ENCODE measurements around the gene GTF2A1L. TPM values are rescaled to one million over a fixed set of nuclear protein-coding genes. Genes with fewer than 3 reads are reported as not detected.
"Not testable (repeated sequence)": the region's sequence is repeated elsewhere in the genome, so short reads cannot be mapped to it uniquely, and the experiment has no call there.

Gene GTF2A1L
- total RNA-seq, 1 experiment from 2014 or later = not detected

GRCh38 chr2:48613211-48613610 is 4.4 kb upstream of the GTF2A1L start:
- H3K4me3 ChIP-seq (ENCODE audit: low read depth, low read length) = no peak overlapping the region
- no peaks in the 10 kb centered on the region for H3K36me3 ChIP-seq (ENCODE audit: control insufficient read depth, insufficient read depth, low read length)
- DNase-seq = no peak
- Mint-ChIP-seq H3K36me3 (ENCODE audit: insufficient read depth, unreplicated experiment) (no peaks in the 10 kb centered on the region), H3K27me3 (ENCODE audit: insufficient read depth, unreplicated experiment) (peaks cover 5% of the 10 kb centered on the region), H3K4me1 (ENCODE audit: low read depth, unreplicated experiment) (no peaks in the 10 kb centered on the region), H3K27ac (ENCODE audit: unreplicated experiment) (no peak overlapping the region), H3K4me3 (ENCODE audit: unreplicated experiment) (no peak overlapping the region), H3K9me3 (ENCODE audit: unreplicated experiment) (no peaks in the 10 kb centered on the region)
- CTCF ChIA-PET = no interaction called here
- TF ChIP-seq CTCF (IDR thresholded peaks at IDR 0.05; ENCODE audit: insufficient read depth in 1 of 2, low read depth in 1 of 2, low read length in 1 of 2, severe bottlenecking in 1 of 2, unreplicated experiment in 1 of 2) = no peak
- H3K27me3 ChIP-seq (replicated peaks; ENCODE audit: control insufficient read depth, insufficient read depth, low read length) = no peaks in the 10 kb centered on the region
- no TSS peak for BruUV-seq (replicated peaks)
- POLR2A ChIA-PET = no interaction called here
- no peaks in the 10 kb centered on the region for H3K4me1 ChIP-seq
- intact Hi-C loops (cut with micrococcal nuclease; ENCODE audit: unreplicated experiment) = no loop called here
- H3K9me3 ChIP-seq = peaks cover 4% of the 10 kb centered on the region; the same call in 1 of the 2 replicates

- DNase-seq; H3K27ac Mint-ChIP-seq (ENCODE audit: unreplicated experiment); POLR2A ChIA-PET; H3K4me1 Mint-ChIP-seq (ENCODE audit: low read depth, unreplicated experiment); H3K9me3 ChIP-seq; H3K4me3 Mint-ChIP-seq (ENCODE audit: unreplicated experiment); H3K27me3 Mint-ChIP-seq (ENCODE audit: insufficient read depth, unreplicated experiment); H3K4me3 ChIP-seq (ENCODE audit: low read depth, low read length); H3K27me3 ChIP-seq (replicated peaks; ENCODE audit: control insufficient read depth, insufficient read depth, low read length); H3K9me3 Mint-ChIP-seq (ENCODE audit: unreplicated experiment); intact Hi-C loops (cut with micrococcal nuclease; ENCODE audit: unreplicated experiment); H3K36me3 Mint-ChIP-seq (ENCODE audit: insufficient read depth, unreplicated experiment); CTCF ChIA-PET; BruUV-seq (replicated peaks); H3K36me3 ChIP-seq (ENCODE audit: control insufficient read depth, insufficient read depth, low read length); H3K4me1 ChIP-seq: not testable (repeated sequence)
These were observed 3.1 kb upstream of the GTF2A1L start for GRCh38 chr2:48614581-48614980.

- DNase-seq = no peak
- Mint-ChIP-seq H3K4me3 (ENCODE audit: unreplicated experiment) (no peak overlapping the region), H3K27ac (ENCODE audit: unreplicated experiment) (no peak overlapping the region), H3K27me3 (ENCODE audit: insufficient read depth, unreplicated experiment) (peaks cover 5% of the 10 kb centered on the region), H3K36me3 (ENCODE audit: insufficient read depth, unreplicated experiment) (no peaks in the 10 kb centered on the region), H3K9me3 (ENCODE audit: unreplicated experiment) (no peaks in the 10 kb centered on the region), H3K4me1 (ENCODE audit: low read depth, unreplicated experiment) (no peaks in the 10 kb centered on the region)
- TF ChIP-seq CTCF (IDR thresholded peaks at IDR 0.05; ENCODE audit: insufficient read depth in 1 of 2, low read depth in 1 of 2, low read length in 1 of 2, severe bottlenecking in 1 of 2, unreplicated experiment in 1 of 2) = no peak
- H3K36me3 ChIP-seq (ENCODE audit: control insufficient read depth, insufficient read depth, low read length) = no peaks in the 10 kb centered on the region
- no TSS peak for BruUV-seq (replicated peaks)
- no peaks in the 10 kb centered on the region for H3K4me1 ChIP-seq
- H3K4me3 ChIP-seq (ENCODE audit: low read depth, low read length) = no peak overlapping the region
- CTCF ChIA-PET = no interaction called here
- H3K27me3 ChIP-seq (replicated peaks; ENCODE audit: control insufficient read depth, insufficient read depth, low read length) = no peaks in the 10 kb centered on the region
- intact Hi-C loops (cut with micrococcal nuclease; ENCODE audit: unreplicated experiment) = no loop called here
- POLR2A ChIA-PET = no interaction called here
- H3K9me3 ChIP-seq = no peaks in the 10 kb centered on the region
These were observed 1.9 kb downstream of the GTF2A1L start for GRCh38 chr2:48619526-48619925.

- Mint-ChIP-seq H3K9me3 (ENCODE audit: unreplicated experiment) (no peaks in the 10 kb centered on the region), H3K4me3 (ENCODE audit: unreplicated experiment) (no peak overlapping the region), H3K27me3 (ENCODE audit: insufficient read depth, unreplicated experiment) (peaks cover 5% of the 10 kb centered on the region), H3K36me3 (ENCODE audit: insufficient read depth, unreplicated experiment) (no peaks in the 10 kb centered on the region), H3K4me1 (ENCODE audit: low read depth, unreplicated experiment) (no peaks in the 10 kb centered on the region), H3K27ac (ENCODE audit: unreplicated experiment) (no peak overlapping the region)
- Histone ChIP-seq H3K4me1 (no peaks in the 10 kb centered on the region), H3K27me3 (replicated peaks; ENCODE audit: control insufficient read depth, insufficient read depth, low read length) (no peaks in the 10 kb centered on the region), H3K9me3 (no peaks in the 10 kb centered on the region), H3K36me3 (ENCODE audit: control insufficient read depth, insufficient read depth, low read length) (no peaks in the 10 kb centered on the region), H3K4me3 (ENCODE audit: low read depth, low read length) (no peak overlapping the region)
- ChIA-PET POLR2A (no interaction called here), CTCF (no interaction called here)
- intact Hi-C loops (cut with micrococcal nuclease; ENCODE audit: unreplicated experiment) = no loop called here
- no peak for DNase-seq
- no TSS peak for BruUV-seq (replicated peaks)
- no peak for TF ChIP-seq CTCF (IDR thresholded peaks at IDR 0.05; ENCODE audit: insufficient read depth in 1 of 2, low read depth in 1 of 2, low read length in 1 of 2, severe bottlenecking in 1 of 2, unreplicated experiment in 1 of 2)
These were observed 2.9 kb downstream of the GTF2A1L start for GRCh38 chr2:48620604-48621003.

Data from Caco-2 (cell line).